Hepatocyte (in vitro differentiated cells): ENCODE measurements around the gene KIRREL1.

Experiments used
- CTCF ChIP-seq: fragments of 200-600 bp; sonication (generic); IDR thresholded peaks from 2 replicates; pipeline ENCODE4 v1.5.1; 2016; ENCODE audit warnings: antibody characterized with exemption, mild to moderate bottlenecking; ENCODE audit not compliant: poor library complexity
- EZH2 ChIP-seq: fragments of 200-600 bp; sonication (generic); IDR thresholded peaks from 2 replicates; pipeline ENCODE4 v1.6.1; 2016; ENCODE audit warnings: antibody characterized with exemption, mild to moderate bottlenecking, borderline replicate concordance
- EZH2phosphoT487 ChIP-seq: fragments of 200-600 bp; sonication (generic); IDR thresholded peaks from one replicate; pipeline ENCODE4 v1.6.1; 2018; ENCODE audit warnings: antibody characterized with exemption, mild to moderate bottlenecking, low read depth, moderate library complexity; ENCODE audit not compliant: unreplicated experiment, severe bottlenecking

GRCh38 chr1:158122833-158123388, 129.5 kb downstream of the KIRREL1 start:
- TF ChIP-seq CTCF (no peak), EZH2 (no peak), EZH2phosphoT487 (no peak)
